Retinal pigment epithelial cell (primary cell): Measurements from ENCODE around the gene RAB11B.
"Not testable (repeated sequence)": the region's sequence is repeated elsewhere in the genome, so short reads cannot be mapped to it uniquely, and the experiment has no call there.

Experiments used
- DNase-seq: peaks from one replicate; pipeline ENCODE4 v3.0.0-alpha.2; 2010; ENCODE audit warnings: low read depth
- H3K4me3 ChIP-seq: 2 replicates; pipeline ENCODE4 v1.5.1; 2011; ENCODE audit warnings: mild to moderate bottlenecking, low read length, control low read depth, moderate library complexity
- CTCF ChIP-seq: conservative IDR thresholded peaks from 2 replicates; pipeline ENCODE4 v1.5.1; 2011; ENCODE audit warnings: low read depth, low read length, control low read depth, inconsistent platforms

RAB11B gene

GRCh38 chr19:8438236-8438635 lies 48.1 kb downstream of the RAB11B start:
- no peak for TF ChIP-seq CTCF
- no peak for DNase-seq
- H3K4me3 ChIP-seq, result no peak overlapping the region

- no peak for TF ChIP-seq CTCF
- no peak overlapping the region for H3K4me3 ChIP-seq
- no peak for DNase-seq
Measured at GRCh38 chr19:8441725-8442544, 51.8 kb downstream of the RAB11B start.

- not testable (repeated sequence) for DNase-seq
- H3K4me3 ChIP-seq, result peak overlapping the region; percentile 68
Measured at GRCh38 chr19:8444140-8444676, 54.0 kb downstream of the RAB11B start.

GRCh38 chr19:8444677-8445487 lies 54.7 kb downstream of the RAB11B start, which contains the start of gene HNRNPM:
TSS of gene HNRNPM (plus strand) at chr19:8444975. CDS start at chr19:8444999, 24 bp downstream.
- no peak for TF ChIP-seq CTCF
- DNase-seq, result peak; percentile 82
- peak within 1 kb of the TSS; percentile 85 for H3K4me3 ChIP-seq

GRCh38 chr19:8445488-8446001 lies 55.4 kb downstream of the RAB11B start:
- H3K4me3 ChIP-seq, result peak overlapping the region; percentile 85
- TF ChIP-seq CTCF, result no peak
- no peak for DNase-seq

- DNase-seq, result no peak
- H3K4me3 ChIP-seq, result peak overlapping the region; percentile 85
- no peak for TF ChIP-seq CTCF
Measured at GRCh38 chr19:8446061-8446709, 56.0 kb downstream of the RAB11B start.

- H3K4me3 ChIP-seq, result no peak overlapping the region
- no peak for DNase-seq
- TF ChIP-seq CTCF, result no peak
Measured at GRCh38 chr19:8449830-8450229, 59.7 kb downstream of the RAB11B start.
